Effector memory CD8-positive, alpha-beta T cell (primary cell): ENCODE results near the gene PPDPF.

Experiments used
- ATAC-seq: fragments of 150-1000 bp; cut with Tn5 transposase; replicated peaks from 2 replicates; pipeline ENCODE4 v1.10.0; 2021; ENCODE audit warnings: mild to moderate bottlenecking, moderate library complexity
- DNase-seq, 3 experiments: peaks; one replicate each; pipeline ENCODE4 v3.0.0; 2021
- H3K27ac Mint-ChIP-seq, 2 donors: one replicate each; pipeline ENCODE4 v1.8.0; 2022; ENCODE audit warnings: mild to moderate bottlenecking in 2 of 2, mixed read lengths in 2 of 2, moderate library complexity in 2 of 2
- H3K27me3 Mint-ChIP-seq, 2 donors: one replicate each; pipeline ENCODE4 v1.8.0; 2022; ENCODE audit warnings: mixed read lengths in 2 of 2
- H3K36me3 Mint-ChIP-seq: one replicate; pipeline ENCODE4 v1.8.0; 2022; ENCODE audit warnings: mild to moderate bottlenecking, moderate library complexity, mixed read lengths; ENCODE audit not compliant: insufficient read depth
- H3K4me1 Mint-ChIP-seq, 2 donors: one replicate each; pipeline ENCODE4 v1.8.0; 2022; ENCODE audit warnings: low read depth in 2 of 2, mixed read lengths in 2 of 2
- H3K4me3 Mint-ChIP-seq, 2 donors: one replicate each; pipeline ENCODE4 v1.8.0; 2022; ENCODE audit warnings: mild to moderate bottlenecking in 2 of 2, mixed read lengths in 2 of 2, moderate library complexity in 2 of 2
- H3K9me3 Mint-ChIP-seq, 2 donors: one replicate each; pipeline ENCODE4 v1.8.0; 2022; ENCODE audit warnings: mixed read lengths in 2 of 2

The PPDPF gene

GRCh38 chr20:63525971-63526370 is 5.4 kb downstream of the PPDPF start:
- Mint-ChIP-seq H3K27me3 (no peaks in the 10 kb centered on the region), H3K4me3 (no peak overlapping the region), H3K27ac (no peak overlapping the region), H3K36me3 (peaks cover 20% of the 10 kb centered on the region), H3K4me1 (peaks cover 11 to 15% of the 10 kb centered on the region in 2 donors), H3K9me3 (no peaks in the 10 kb centered on the region)
- DNase-seq (no peak), ATAC-seq (no peak)

DNA sequence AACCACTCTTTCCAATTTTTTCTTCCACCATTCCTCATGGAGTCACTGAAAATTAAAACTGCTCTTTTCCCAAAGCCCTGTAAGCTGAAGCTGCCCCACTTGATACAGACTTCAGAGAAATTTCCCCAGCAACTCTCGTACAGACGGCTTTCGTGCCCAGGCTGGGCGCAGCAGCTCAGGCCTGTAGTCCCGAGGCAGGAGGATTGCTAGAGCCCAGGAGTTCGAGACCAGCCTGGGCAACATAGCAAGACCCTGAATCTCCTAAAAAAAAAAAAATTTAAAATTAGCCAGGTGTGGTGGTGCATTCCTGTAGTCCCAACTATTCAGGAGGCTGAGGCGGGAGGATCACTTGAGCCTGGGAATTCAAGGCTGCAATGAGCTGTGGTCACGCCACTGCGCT is 6.6 kb downstream of the PPDPF start:
- ATAC-seq = no peak
- DNase-seq = no peak
- H3K4me1 Mint-ChIP-seq = peaks cover 8 to 15% of the 10 kb centered on the region in 2 donors
- H3K36me3 Mint-ChIP-seq = peaks cover 15% of the 10 kb centered on the region
- H3K4me3 Mint-ChIP-seq = no peak overlapping the region
- H3K9me3 Mint-ChIP-seq = no peaks in the 10 kb centered on the region
- no peaks in the 10 kb centered on the region for H3K27me3 Mint-ChIP-seq
- H3K27ac Mint-ChIP-seq = no peak overlapping the region

GRCh38 chr20:63529180-63529860 is 8.8 kb downstream of the PPDPF start:
- H3K27ac Mint-ChIP-seq = no peak overlapping the region
- no peak for DNase-seq
- peaks cover 2 to 10% of the 10 kb centered on the region in 2 donors for H3K4me1 Mint-ChIP-seq
- H3K27me3 Mint-ChIP-seq = no peaks in the 10 kb centered on the region
- H3K36me3 Mint-ChIP-seq = no peaks in the 10 kb centered on the region
- no peak overlapping the region for H3K4me3 Mint-ChIP-seq
- ATAC-seq = no peak
- H3K9me3 Mint-ChIP-seq = no peaks in the 10 kb centered on the region

DNA sequence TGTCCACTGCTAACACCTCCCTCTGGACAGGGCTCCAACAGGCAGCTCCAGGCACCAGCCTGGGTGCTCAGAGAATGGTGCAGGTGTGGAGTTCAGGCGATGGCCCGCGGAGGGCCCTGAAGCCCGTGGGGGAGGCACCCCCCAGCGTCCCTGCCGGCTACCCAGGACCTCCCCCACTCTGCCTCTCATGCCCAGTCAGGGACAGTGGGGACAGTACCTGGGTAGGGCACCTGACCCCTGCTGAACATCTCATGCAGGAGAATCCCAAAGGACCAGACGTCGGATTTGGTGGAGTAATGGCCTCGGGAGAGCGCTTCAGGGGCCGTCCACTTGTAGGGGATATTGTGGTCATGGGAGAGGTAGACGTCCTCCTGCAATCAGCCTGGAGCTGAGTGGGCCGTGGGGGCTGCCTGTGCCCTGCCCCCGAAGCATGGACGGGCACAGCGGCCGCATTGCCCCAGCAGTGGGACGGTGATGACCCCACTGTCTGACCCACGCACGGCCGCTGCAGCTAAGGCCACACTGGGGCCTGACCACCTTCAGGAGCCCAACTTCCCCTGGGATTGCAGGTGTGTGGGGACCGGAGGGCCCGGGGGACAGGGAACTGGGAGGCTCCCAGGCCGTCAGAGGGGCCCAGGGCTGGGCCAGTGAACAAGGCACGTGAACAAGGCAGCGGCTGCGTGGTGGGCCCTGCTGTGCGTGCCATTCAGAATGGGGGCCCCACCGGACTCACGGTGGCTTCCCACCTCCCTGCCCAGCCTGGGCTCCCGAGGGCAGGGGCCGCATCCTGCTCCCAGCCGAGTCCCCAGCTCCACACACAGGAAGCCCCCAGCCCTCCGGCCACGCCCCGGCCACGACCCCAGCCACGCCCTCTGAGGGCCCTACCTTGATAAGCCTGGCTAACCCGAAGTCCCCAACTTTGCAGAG is 9.6 kb downstream of the PPDPF start:
- H3K27ac Mint-ChIP-seq = no peak overlapping the region

DNA sequence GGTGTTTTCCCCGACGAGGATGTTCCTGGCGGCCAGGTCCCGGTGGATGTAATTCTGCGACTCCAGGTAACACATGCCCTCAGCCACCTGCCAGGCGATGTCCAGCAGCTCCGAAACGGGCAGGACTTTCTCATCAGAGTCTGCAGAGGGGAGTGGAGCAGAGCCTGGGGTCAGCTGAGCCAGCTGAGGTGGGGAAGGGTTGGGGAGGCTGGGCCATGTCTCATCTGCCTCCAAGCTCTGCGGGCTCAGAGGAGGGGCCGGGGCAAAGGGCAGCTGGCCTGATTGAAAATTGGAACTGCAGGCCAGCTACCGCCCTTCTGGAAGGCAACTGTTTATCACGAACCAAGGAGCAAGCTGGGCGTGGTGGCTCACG is 10.2 kb downstream of the PPDPF start:
- peaks cover 0 to 5% of the 10 kb centered on the region in 2 donors for H3K4me1 Mint-ChIP-seq
- DNase-seq (no peak), ATAC-seq (no peak)
- no peak overlapping the region for H3K27ac Mint-ChIP-seq
- no peaks in the 10 kb centered on the region for H3K9me3 Mint-ChIP-seq
- no peak overlapping the region for H3K4me3 Mint-ChIP-seq
- no peaks in the 10 kb centered on the region for H3K36me3 Mint-ChIP-seq
- no peaks in the 10 kb centered on the region for H3K27me3 Mint-ChIP-seq

More for the DNA sequence above, 9.6 kb downstream of the PPDPF start:
- Mint-ChIP-seq H3K9me3 (no peaks in the 10 kb centered on the region), H3K36me3 (no peaks in the 10 kb centered on the region), H3K27me3 (no peaks in the 10 kb centered on the region), H3K4me3 (no peak overlapping the region), H3K4me1 (peaks cover 0 to 5% of the 10 kb centered on the region in 2 donors)
- ATAC-seq = no peak
- no peak for DNase-seq

DNA sequence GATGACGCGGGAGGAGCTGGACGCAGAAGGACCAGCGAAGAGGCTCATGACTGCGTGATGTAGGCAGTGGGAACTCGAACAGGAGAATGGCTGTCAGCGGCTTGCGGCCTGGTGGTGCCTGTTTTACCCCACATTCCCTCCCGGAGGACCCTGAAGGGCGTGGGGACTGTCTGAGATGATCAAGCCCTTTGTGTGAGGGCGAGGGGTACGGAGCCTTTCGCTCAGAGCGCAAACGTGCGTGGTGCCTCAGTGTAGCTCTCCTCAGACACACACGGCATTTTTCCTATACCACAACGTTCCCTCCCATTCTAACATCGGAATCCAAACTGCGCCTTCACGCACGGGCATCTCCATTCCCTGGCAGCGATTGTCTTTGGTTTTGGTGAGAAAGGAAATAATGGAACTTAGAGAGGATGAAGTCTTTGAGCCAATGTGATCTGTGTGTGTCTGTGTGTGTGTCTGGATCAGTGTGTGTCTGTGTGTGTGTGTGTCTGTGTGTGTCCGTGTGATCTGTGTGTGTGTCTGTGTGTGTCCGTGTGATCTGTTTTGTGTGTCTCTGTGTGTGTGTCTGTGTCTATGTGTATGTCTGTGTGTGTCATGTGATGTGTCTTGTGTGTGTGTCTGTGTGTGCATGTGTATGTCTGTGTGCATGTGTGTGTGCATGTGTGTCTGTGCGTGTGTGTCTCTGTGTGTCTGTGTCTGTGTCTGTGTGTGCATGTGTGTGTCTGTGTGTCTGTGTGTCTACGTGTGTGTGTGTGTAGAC is 11.3 kb downstream of the PPDPF start:
- no peak for ATAC-seq

GRCh38 chr20:63532449-63532971 is 11.9 kb downstream of the PPDPF start:
- DNase-seq (no peak), ATAC-seq (no peak)
- H3K4me3 Mint-ChIP-seq = no peak overlapping the region
- no peaks in the 10 kb centered on the region for H3K27me3 Mint-ChIP-seq
- peaks cover 7 to 10% of the 10 kb centered on the region in 2 donors for H3K4me1 Mint-ChIP-seq
- H3K36me3 Mint-ChIP-seq = no peaks in the 10 kb centered on the region
- H3K27ac Mint-ChIP-seq = peak overlapping the region in 1 of 2 donors; percentile 32
- H3K9me3 Mint-ChIP-seq = no peaks in the 10 kb centered on the region

More for the DNA sequence above, 11.3 kb downstream of the PPDPF start:
- H3K36me3 Mint-ChIP-seq = no peaks in the 10 kb centered on the region
- no peak overlapping the region for H3K27ac Mint-ChIP-seq
- no peaks in the 10 kb centered on the region for H3K27me3 Mint-ChIP-seq
- no peak overlapping the region for H3K4me3 Mint-ChIP-seq
- peaks cover 3 to 6% of the 10 kb centered on the region in 2 donors for H3K4me1 Mint-ChIP-seq
- no peaks in the 10 kb centered on the region for H3K9me3 Mint-ChIP-seq
- no peak for DNase-seq

- Mint-ChIP-seq H3K9me3 (no peaks in the 10 kb centered on the region), H3K36me3 (no peaks in the 10 kb centered on the region), H3K27me3 (no peaks in the 10 kb centered on the region), H3K4me3 (no peak overlapping the region), H3K4me1 (peaks cover 10 to 19% of the 10 kb centered on the region in 2 donors), H3K27ac (peak overlapping the region in 1 of 2 donors; percentile 32)
- ATAC-seq = no peak
- DNase-seq = no peak
These were observed 12.8 kb downstream of the PPDPF start for GRCh38 chr20:63533388-63533787.

DNA sequence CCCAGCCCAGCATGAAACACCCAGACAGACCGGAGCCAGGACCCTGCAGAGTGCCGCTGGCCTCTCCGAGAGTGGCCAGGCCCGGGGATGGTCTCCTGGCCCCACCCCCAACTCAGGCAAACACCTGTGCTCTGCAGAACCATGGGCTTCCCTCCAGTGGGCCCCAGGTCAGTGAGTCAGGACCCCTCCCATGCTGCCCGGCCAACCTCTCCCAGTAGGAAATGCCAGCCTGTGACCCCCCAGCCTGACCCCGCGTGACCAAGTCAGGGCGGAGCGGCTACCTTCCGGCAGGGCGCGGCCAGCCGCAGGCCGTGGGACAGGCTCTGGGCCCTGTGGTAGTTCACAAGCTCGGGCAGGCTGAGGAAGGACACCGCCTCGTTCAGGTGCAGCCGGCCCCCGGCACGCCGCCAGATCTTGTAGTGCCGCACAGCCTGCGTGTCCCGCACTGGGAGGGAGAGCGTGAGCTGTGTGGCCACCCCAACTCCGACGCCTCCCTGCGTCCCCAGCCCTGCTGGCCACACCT is 13.4 kb downstream of the PPDPF start:
- H3K27ac Mint-ChIP-seq = no peak overlapping the region
- H3K27me3 Mint-ChIP-seq = no peaks in the 10 kb centered on the region
- H3K4me3 Mint-ChIP-seq = no peak overlapping the region
- H3K36me3 Mint-ChIP-seq = no peaks in the 10 kb centered on the region
- ATAC-seq (no peak), DNase-seq (no peak)
- H3K4me1 Mint-ChIP-seq = peaks cover 10 to 15% of the 10 kb centered on the region in 2 donors
- no peaks in the 10 kb centered on the region for H3K9me3 Mint-ChIP-seq

DNA sequence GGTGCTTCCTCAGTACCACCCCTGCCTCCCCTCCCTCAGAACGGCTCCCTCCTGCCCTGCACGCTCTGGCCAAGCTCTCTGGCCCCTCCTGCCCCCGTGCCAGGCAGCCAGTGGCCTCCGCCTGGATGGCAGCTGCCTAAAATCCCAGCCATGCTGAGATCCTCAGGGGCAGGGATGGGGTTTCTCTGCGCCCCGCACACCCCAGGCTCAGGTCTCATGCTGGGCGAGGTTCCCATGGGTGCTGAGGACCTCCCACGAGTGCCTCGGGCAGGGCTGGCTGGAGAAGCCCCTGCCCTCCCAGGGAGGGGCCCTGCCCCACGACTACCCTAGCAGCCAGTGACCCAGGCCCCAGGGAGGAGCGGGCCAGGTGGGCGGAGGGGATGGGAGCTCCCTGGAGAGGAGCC is 13.9 kb downstream of the PPDPF start:
- ATAC-seq = no peak
- H3K27ac Mint-ChIP-seq = no peak overlapping the region
- H3K4me1 Mint-ChIP-seq = peaks cover 13 to 15% of the 10 kb centered on the region in 2 donors
- no peaks in the 10 kb centered on the region for H3K36me3 Mint-ChIP-seq
- DNase-seq = no peak
- no peaks in the 10 kb centered on the region for H3K27me3 Mint-ChIP-seq
- H3K9me3 Mint-ChIP-seq = no peaks in the 10 kb centered on the region
- no peak overlapping the region for H3K4me3 Mint-ChIP-seq

GRCh38 chr20:63534831-63535651 is 14.5 kb downstream of the PPDPF start:
- Mint-ChIP-seq H3K4me1 (peaks cover 13 to 15% of the 10 kb centered on the region in 2 donors), H3K9me3 (no peaks in the 10 kb centered on the region), H3K36me3 (no peaks in the 10 kb centered on the region), H3K27ac (no peak overlapping the region), H3K27me3 (no peaks in the 10 kb centered on the region), H3K4me3 (no peak overlapping the region)
- ATAC-seq (no peak), DNase-seq (no peak)

GRCh38 chr20:63536241-63536977 is 15.8 kb downstream of the PPDPF start:
- no peak for ATAC-seq
- DNase-seq = no peak
- peaks cover 13 to 15% of the 10 kb centered on the region in 2 donors for H3K4me1 Mint-ChIP-seq
- no peaks in the 10 kb centered on the region for H3K27me3 Mint-ChIP-seq
- no peak overlapping the region for H3K27ac Mint-ChIP-seq
- peak overlapping the region in 1 of 2 donors; percentile 69 for H3K4me3 Mint-ChIP-seq
- no peaks in the 10 kb centered on the region for H3K36me3 Mint-ChIP-seq
- no peaks in the 10 kb centered on the region for H3K9me3 Mint-ChIP-seq
